IPS-20b (cell line): Measurements from ENCODE around the gene ENC1.

Experiments
- H3K27ac ChIP-seq: one replicate; pipeline ENCODE4 v1.5.1; 2013; ENCODE audit warnings: low read length
- H3K27me3 ChIP-seq: 2 replicates; pipeline ENCODE4 v1.6.1; 2013; ENCODE audit warnings: mild to moderate bottlenecking, low read length, inconsistent platforms; ENCODE audit not compliant: insufficient read depth
- H3K36me3 ChIP-seq: 2 replicates; pipeline ENCODE4 v1.6.1; 2013; ENCODE audit warnings: low read depth, mild to moderate bottlenecking, inconsistent platforms, low read length, moderate library complexity; ENCODE audit not compliant: insufficient read depth
- H3K4me1 ChIP-seq: 2 replicates; pipeline ENCODE4 v1.6.1; 2013; ENCODE audit warnings: mild to moderate bottlenecking, control low read depth, inconsistent platforms, low read length, moderate library complexity; ENCODE audit not compliant: insufficient read depth
- H3K4me3 ChIP-seq: 2 replicates; pipeline ENCODE4 v1.5.1; 2013; ENCODE audit warnings: mild to moderate bottlenecking, low read length, inconsistent platforms
- H3K9ac ChIP-seq: 2 replicates; pipeline ENCODE4 v1.6.1; 2013; ENCODE audit warnings: low read depth, mild to moderate bottlenecking, inconsistent platforms, low read length, moderate library complexity
- H3K9me3 ChIP-seq: 2 replicates; pipeline ENCODE4 v1.6.1; 2013; ENCODE audit warnings: mild to moderate bottlenecking, low read depth, low read length, inconsistent platforms; ENCODE audit not compliant: insufficient read depth

ENC1 gene

DNA sequence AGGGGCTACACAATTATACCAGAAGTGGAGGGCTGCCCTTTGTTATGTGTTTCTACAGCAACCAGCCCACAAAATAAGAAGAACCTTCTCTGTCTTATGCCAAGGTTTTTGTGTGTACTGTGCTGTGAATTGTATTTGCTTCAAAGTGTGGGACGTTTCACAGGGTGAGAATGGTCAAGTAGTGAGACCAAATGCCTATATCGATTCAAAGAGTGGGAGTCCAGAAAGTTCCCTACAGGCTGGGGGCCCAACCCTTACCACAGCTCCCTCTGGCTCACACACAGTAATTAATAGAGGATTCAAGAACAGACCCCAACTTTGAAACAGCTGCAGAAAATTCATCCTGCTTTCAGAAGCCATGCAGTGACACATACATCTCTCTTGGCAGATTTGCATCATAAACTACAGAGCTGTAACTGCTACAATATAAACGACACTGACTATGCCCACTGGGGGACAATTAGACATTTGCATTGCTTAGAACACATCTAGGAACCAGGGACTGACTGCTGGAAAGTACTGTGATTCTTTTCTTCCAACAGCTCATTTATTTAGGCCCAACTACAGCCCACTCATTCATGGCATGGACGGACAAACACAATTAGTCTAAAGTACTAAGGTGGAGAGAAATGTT is 12.8 kb downstream of the ENC1 start:
- Histone ChIP-seq H3K36me3 (peaks cover 25% of the 10 kb centered on the region), H3K4me1 (peaks cover 47% of the 10 kb centered on the region), H3K4me3 (no peak overlapping the region), H3K9ac (no peak overlapping the region), H3K27me3 (no peaks in the 10 kb centered on the region), H3K27ac (no peak overlapping the region), H3K9me3 (no peaks in the 10 kb centered on the region)

DNA sequence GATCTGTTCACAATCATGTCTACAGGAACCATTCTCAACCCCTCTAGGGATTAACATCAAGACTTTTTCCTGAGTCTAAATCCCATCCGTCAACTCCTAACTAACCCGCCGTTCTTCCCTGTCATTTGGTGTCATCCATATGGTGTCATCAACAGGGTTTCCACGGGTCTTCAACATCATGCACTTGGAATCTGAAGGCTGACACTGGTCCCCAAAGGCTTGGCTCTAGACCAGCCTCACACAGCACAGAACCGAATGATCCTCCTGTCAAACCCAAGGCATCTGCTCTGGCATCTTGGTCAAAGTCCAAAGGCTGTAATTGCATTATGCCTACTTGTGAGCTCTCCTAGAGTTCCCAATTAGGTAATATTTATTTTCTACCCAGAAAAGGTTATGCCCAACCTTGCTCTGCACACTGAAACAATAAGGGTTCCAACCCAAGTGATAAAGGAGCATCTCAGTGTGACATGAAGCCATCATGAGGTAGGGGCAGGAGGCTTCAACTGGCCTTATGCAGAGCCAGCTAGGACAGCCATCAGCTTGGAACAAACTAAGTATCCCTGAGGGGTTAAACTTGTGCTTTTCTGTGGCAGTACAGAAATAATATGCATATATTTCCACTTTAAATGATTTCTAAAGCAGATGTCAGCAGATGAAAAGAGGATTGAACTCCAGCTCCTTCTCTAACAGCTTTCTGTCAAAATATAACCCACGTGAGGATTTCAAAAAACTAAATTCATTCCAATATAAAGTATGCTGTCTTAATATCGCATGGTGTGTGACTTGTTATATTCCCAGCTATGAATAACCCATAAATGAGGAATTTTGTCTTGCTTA is 13.9 kb downstream of the ENC1 start:
- Histone ChIP-seq H3K9me3 (no peaks in the 10 kb centered on the region), H3K4me1 (peaks cover 49% of the 10 kb centered on the region), H3K36me3 (peaks cover 18% of the 10 kb centered on the region), H3K4me3 (no peak overlapping the region), H3K9ac (no peak overlapping the region), H3K27me3 (no peaks in the 10 kb centered on the region), H3K27ac (no peak overlapping the region)

DNA sequence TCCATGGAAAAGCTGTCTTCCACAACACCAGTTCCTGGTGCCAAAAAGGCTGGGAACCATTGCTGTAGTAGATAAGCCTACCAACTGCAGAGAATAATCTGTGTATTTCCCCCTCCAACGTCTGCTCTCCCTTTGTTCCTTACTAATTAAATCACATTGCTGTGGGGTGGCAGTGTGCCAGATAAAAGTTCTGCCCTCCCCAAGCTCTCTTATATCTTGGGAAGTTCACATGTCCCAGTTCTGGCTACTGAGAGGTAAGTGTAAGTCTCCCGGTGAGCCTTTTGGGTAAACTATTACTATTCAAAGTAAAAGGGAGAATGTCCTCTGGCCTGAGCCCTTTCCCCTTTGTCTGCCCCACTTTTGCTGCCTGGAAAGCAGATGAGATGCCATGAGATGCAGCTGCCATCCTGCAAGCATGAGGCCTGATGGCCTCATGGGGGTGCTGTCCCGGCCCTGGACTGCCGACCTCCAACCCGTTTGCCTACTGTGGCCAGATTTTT is 14.7 kb downstream of the ENC1 start:
- H3K9me3 ChIP-seq: no peaks in the 10 kb centered on the region
- no peaks in the 10 kb centered on the region for H3K27me3 ChIP-seq
- no peak overlapping the region for H3K9ac ChIP-seq
- no peak overlapping the region for H3K4me3 ChIP-seq
- H3K36me3 ChIP-seq: peaks cover 17% of the 10 kb centered on the region
- H3K4me1 ChIP-seq: peaks cover 45% of the 10 kb centered on the region
- no peak overlapping the region for H3K27ac ChIP-seq

- no peak overlapping the region for H3K27ac ChIP-seq
- H3K9me3 ChIP-seq: no peaks in the 10 kb centered on the region
- peaks cover 37% of the 10 kb centered on the region for H3K4me1 ChIP-seq
- H3K9ac ChIP-seq: no peak overlapping the region
- peaks cover 16% of the 10 kb centered on the region for H3K36me3 ChIP-seq
- H3K4me3 ChIP-seq: no peak overlapping the region
- no peaks in the 10 kb centered on the region for H3K27me3 ChIP-seq
Observed at GRCh38 chr5:74624931-74625505, 15.5 kb downstream of the ENC1 start.

GRCh38 chr5:74624501-74624900 is 16.0 kb downstream of the ENC1 start:
- H3K9me3 ChIP-seq: no peaks in the 10 kb centered on the region
- H3K27ac ChIP-seq: no peak overlapping the region
- H3K4me3 ChIP-seq: no peak overlapping the region
- H3K4me1 ChIP-seq: peaks cover 33% of the 10 kb centered on the region
- H3K27me3 ChIP-seq: no peaks in the 10 kb centered on the region
- H3K36me3 ChIP-seq: peaks cover 10% of the 10 kb centered on the region
- H3K9ac ChIP-seq: no peak overlapping the region

GRCh38 chr5:74623748-74624408 is 16.6 kb downstream of the ENC1 start:
- Histone ChIP-seq H3K27me3 (no peaks in the 10 kb centered on the region), H3K27ac (no peak overlapping the region), H3K9ac (no peak overlapping the region), H3K4me3 (no peak overlapping the region), H3K9me3 (no peaks in the 10 kb centered on the region), H3K36me3 (peaks cover 5% of the 10 kb centered on the region; the same call in 1 of the 2 replicates), H3K4me1 (peaks cover 29% of the 10 kb centered on the region)

- no peaks in the 10 kb centered on the region for H3K9me3 ChIP-seq
Observed at GRCh38 chr5:74623006-74623611, 17.4 kb downstream of the ENC1 start.

GRCh38 chr5:74622122-74622521 is 18.4 kb downstream of the ENC1 start:
- no peak overlapping the region for H3K27ac ChIP-seq
- H3K4me1 ChIP-seq: peaks cover 21% of the 10 kb centered on the region
- no peaks in the 10 kb centered on the region for H3K36me3 ChIP-seq
- no peaks in the 10 kb centered on the region for H3K9me3 ChIP-seq
- H3K9ac ChIP-seq: no peak overlapping the region
- no peak overlapping the region for H3K4me3 ChIP-seq
- no peaks in the 10 kb centered on the region for H3K27me3 ChIP-seq

More at GRCh38 chr5:74623006-74623611, 17.4 kb downstream of the ENC1 start:
- Histone ChIP-seq H3K4me3 (no peak overlapping the region), H3K27ac (no peak overlapping the region), H3K36me3 (peaks cover 5% of the 10 kb centered on the region; the same call in 1 of the 2 replicates), H3K4me1 (peaks cover 25% of the 10 kb centered on the region), H3K9ac (no peak overlapping the region), H3K27me3 (no peaks in the 10 kb centered on the region)

- Histone ChIP-seq H3K36me3 (no peaks in the 10 kb centered on the region), H3K9ac (no peak overlapping the region), H3K27me3 (no peaks in the 10 kb centered on the region), H3K27ac (no peak overlapping the region), H3K4me3 (no peak overlapping the region), H3K4me1 (peaks cover 21% of the 10 kb centered on the region), H3K9me3 (no peaks in the 10 kb centered on the region)
Observed at GRCh38 chr5:74621492-74621891, 19.0 kb downstream of the ENC1 start.

- no peak overlapping the region for H3K9ac ChIP-seq
- H3K9me3 ChIP-seq: no peaks in the 10 kb centered on the region
- H3K36me3 ChIP-seq: no peaks in the 10 kb centered on the region
- no peaks in the 10 kb centered on the region for H3K27me3 ChIP-seq
- peaks cover 21% of the 10 kb centered on the region for H3K4me1 ChIP-seq
- H3K4me3 ChIP-seq: no peak overlapping the region
- no peak overlapping the region for H3K27ac ChIP-seq
Observed at GRCh38 chr5:74619308-74619707, 21.2 kb downstream of the ENC1 start.

DNA sequence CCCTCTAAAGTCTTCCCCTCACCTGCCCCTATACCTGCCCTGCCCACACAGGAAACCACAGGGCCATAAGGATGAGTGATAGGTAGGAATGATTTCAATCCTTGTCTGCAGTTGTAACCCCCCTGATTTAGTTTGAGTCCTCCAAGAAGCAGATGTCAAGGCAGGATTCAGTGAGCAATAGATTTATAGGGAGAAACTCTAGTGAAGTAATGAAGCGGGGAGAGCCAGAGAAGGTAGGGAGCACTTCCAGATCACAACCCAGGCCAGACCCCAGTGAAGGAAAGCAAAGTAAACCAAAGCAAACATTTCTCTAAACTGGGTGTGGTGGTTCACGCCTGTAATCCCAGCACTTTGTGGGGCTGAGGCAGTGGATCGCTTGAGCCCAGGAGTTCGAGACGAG is 22.4 kb downstream of the ENC1 start:
- no peaks in the 10 kb centered on the region for H3K9me3 ChIP-seq
- H3K4me1 ChIP-seq: peaks cover 17% of the 10 kb centered on the region
- H3K27me3 ChIP-seq: no peaks in the 10 kb centered on the region
- H3K9ac ChIP-seq: no peak overlapping the region
- H3K36me3 ChIP-seq: no peaks in the 10 kb centered on the region
- no peak overlapping the region for H3K27ac ChIP-seq
- no peak overlapping the region for H3K4me3 ChIP-seq
